CD14-positive monocyte (primary cell): Measurements from ENCODE around the gene DLL4. TPM values are rescaled to one million over a fixed set of nuclear protein-coding genes. Genes with fewer than 3 reads are reported as not detected.

Experiments
- DNase-seq, 3 donors: peaks; one replicate each; pipeline ENCODE4 v3.0.0-alpha.2; 2011 to 2022
- H2AFZ ChIP-seq: 2 replicates; pipeline ENCODE4 v1.6.0; 2012; ENCODE audit warnings: mild to moderate bottlenecking, low read depth, low read length, inconsistent platforms; ENCODE audit not compliant: insufficient read depth, poor library complexity, severe bottlenecking
- H3K27ac ChIP-seq, 2 donors: 1 replicate in 1 of 2; 2 replicates in 1 of 2; pipeline ENCODE4 v1.5.1; 2012 to 2013; ENCODE audit warnings: low read length in 2 of 2, control low read depth in 1 of 2, inconsistent platforms in 1 of 2, low read depth in 1 of 2, mild to moderate bottlenecking in 1 of 2
- H3K27me3 ChIP-seq, 2 donors: one replicate each; pipeline versions ENCODE4 v1.6.0 to v1.6.1; 2011 to 2013; ENCODE audit warnings: low read length in 2 of 2; ENCODE audit not compliant: control insufficient read depth in 2 of 2, insufficient read depth in 2 of 2
- H3K36me3 ChIP-seq, 2 donors: replicated peaks in 1 of 2; 1 replicate in 1 of 2; 2 replicates in 1 of 2; pipeline versions ENCODE4 v1.5.1 to v1.6.1; 2012 to 2013; ENCODE audit warnings: low read length in 2 of 2, control low read depth in 1 of 2, inconsistent platforms in 1 of 2, mild to moderate bottlenecking in 1 of 2; ENCODE audit not compliant: insufficient read depth in 2 of 2, control insufficient read depth in 1 of 2
- H3K4me1 ChIP-seq, 2 donors: 1 replicate in 1 of 2; 2 replicates in 1 of 2; pipeline versions ENCODE4 v1.5.1 to v1.6.1; 2012 to 2013; ENCODE audit warnings: low read length in 2 of 2, control low read depth in 1 of 2, inconsistent platforms in 1 of 2, mild to moderate bottlenecking in 1 of 2, moderate library complexity in 1 of 2; ENCODE audit not compliant: insufficient read depth in 2 of 2, control insufficient read depth in 1 of 2
- H3K4me2 ChIP-seq: replicated peaks from 2 replicates; pipeline ENCODE3; 2012; ENCODE audit warnings: low read length, moderate library complexity, mild to moderate bottlenecking; ENCODE audit not compliant: poor library complexity, severe bottlenecking; ENCODE audit errors: extremely low read depth
- H3K4me3 ChIP-seq, 3 experiments: fragments of 200-600 bp in 1 of 3; sonication (generic) in 1 of 3; replicated peaks in 1 of 3; 1 replicate in 2 of 3; 2 replicates in 1 of 3; pipeline ENCODE4 v1.5.1; 2011 to 2013; ENCODE audit warnings: low read length in 3 of 3, mild to moderate bottlenecking in 3 of 3, control low read depth in 2 of 3, low read depth in 2 of 3, inconsistent platforms in 1 of 3, moderate library complexity in 1 of 3
- H3K79me2 ChIP-seq: 2 replicates; pipeline ENCODE4 v1.6.0; 2012; ENCODE audit warnings: mild to moderate bottlenecking, control low read depth, inconsistent platforms, low read length, moderate library complexity; ENCODE audit not compliant: insufficient read depth
- H3K9ac ChIP-seq: 2 replicates; pipeline ENCODE4 v1.6.0; 2017; ENCODE audit warnings: low read length, mild to moderate bottlenecking; ENCODE audit not compliant: insufficient read depth, poor library complexity, severe bottlenecking
- H3K9me3 ChIP-seq, 2 donors: replicated peaks in 1 of 2; 1 replicate in 1 of 2; 2 replicates in 1 of 2; pipeline versions ENCODE4 v1.5.1 to v1.6.1; 2012 to 2013; ENCODE audit warnings: low read length in 2 of 2, control low read depth in 1 of 2; ENCODE audit not compliant: control insufficient read depth in 1 of 2, insufficient read depth in 1 of 2
- H4K20me1 ChIP-seq: 2 replicates; pipeline ENCODE4 v1.6.0; 2012; ENCODE audit warnings: mild to moderate bottlenecking, low read length, control low read depth, moderate library complexity; ENCODE audit not compliant: insufficient read depth
- H3K27ac Mint-ChIP-seq, 7 donors: one replicate each; pipeline ENCODE4 v1.8.0; 2020; ENCODE audit warnings: mild to moderate bottlenecking in 7 of 7, mixed read lengths in 7 of 7, moderate library complexity in 6 of 7, inconsistent platforms in 2 of 7
- H3K27me3 Mint-ChIP-seq, 3 donors: one replicate each; pipeline ENCODE4 v1.8.0; 2021 to 2022; ENCODE audit warnings: low read depth in 3 of 3, mild to moderate bottlenecking in 3 of 3, mixed read lengths in 3 of 3, moderate library complexity in 3 of 3, inconsistent platforms in 1 of 3
- H3K36me3 Mint-ChIP-seq, 2 donors: one replicate each; pipeline ENCODE4 v1.8.0; 2020; ENCODE audit warnings: mixed read lengths in 2 of 2, inconsistent platforms in 1 of 2, mild to moderate bottlenecking in 1 of 2
- H3K4me1 Mint-ChIP-seq: one replicate; pipeline ENCODE4 v1.8.0; 2020; ENCODE audit warnings: mild to moderate bottlenecking, mixed read lengths
- H3K4me3 Mint-ChIP-seq, 2 donors: one replicate each; pipeline ENCODE4 v1.8.0; 2020; ENCODE audit warnings: mild to moderate bottlenecking in 2 of 2, mixed read lengths in 2 of 2, moderate library complexity in 1 of 2
- H3K9me3 Mint-ChIP-seq, 7 donors: one replicate each; pipeline ENCODE4 v1.8.0; 2020 to 2022; ENCODE audit warnings: mixed read lengths in 7 of 7, mild to moderate bottlenecking in 6 of 7, moderate library complexity in 6 of 7, inconsistent platforms in 2 of 7
- WGBS: methylation state at CpG from one replicate; pipeline ENCODE4 v1.1.5; 2013; ENCODE audit warnings: missing lambda C conversion rate; ENCODE audit not compliant: insufficient coverage; 5-methylcytosine and 5-hydroxymethylcytosine counted together
- intact Hi-C, 2 donors: fragments of 100-400 bp; cut with micrococcal nuclease; formaldehyde crosslinking; loops; one replicate each; pipeline versions ENCODE4 v1.15.0 to v1.15.1; 2023
- polyA plus RNA-seq, 3 donors: library from polyadenylated mRNA; depleted of rRNA in 1 of 3; unstranded in 2 of 3; stranded (reverse) in 1 of 3; fragments of 300-500 nt in 2 of 3; fragments of >200 nt in 1 of 3; fragmentation: Illumina TruSeq in 2 of 3; gene quantifications; 1 replicate in 2 of 3; 2 replicates in 1 of 3; pipeline ENCODE4 v1.2.3, GENCODE V29; 2012 to 2021
- TF ChIP-seq, protein P1 (sequence below): fragments of 200-600 bp; IDR thresholded peaks from one replicate; pipeline ENCODE4 v1.8.0; 2022; ENCODE audit warnings: antibody characterized with exemption, mild to moderate bottlenecking

The DLL4 gene
- polyA plus RNA-seq, 3 donors, result 0.07 TPM; not detected in 2

- Mint-ChIP-seq H3K27ac (no peak overlapping the region), H3K27me3 (peaks cover 87 to 91% (median 90%) of the 10 kb centered on the region in 3 donors), H3K4me1 (peaks cover 52% of the 10 kb centered on the region), H3K9me3 (peaks cover 0 to 40% (median 15%) of the 10 kb centered on the region in 7 donors), H3K4me3 (peak overlapping the region in 1 of 2 donors; percentile 88), H3K36me3 (peaks cover 11 to 15% of the 10 kb centered on the region in 2 donors)
- Histone ChIP-seq H3K79me2 (no peaks in the 10 kb centered on the region), H3K27me3 (peaks cover 56 to 98% of the 10 kb centered on the region in 2 donors), H3K4me1 (peaks cover 48 to 62% of the 10 kb centered on the region in 2 donors), H3K27ac (no peak overlapping the region), H3K4me2 (peak overlapping the region; percentile 69), H2AFZ (no peak overlapping the region), H3K4me3 (peak overlapping the region in 1 of 3 experiments; percentile 66), H3K36me3 (no peaks in the 10 kb centered on the region), H4K20me1 (no peaks in the 10 kb centered on the region), H3K9ac (no peak overlapping the region), H3K9me3 (peaks cover 0 to 47% of the 10 kb centered on the region in 2 donors)
- intact Hi-C loops, result loop anchor here in 1 of 2 donors (2.0 kb wide), 1 partner anchor 17 kb away; no protein-coding TSS in a partner anchor
- TF ChIP-seq, protein P1, sequence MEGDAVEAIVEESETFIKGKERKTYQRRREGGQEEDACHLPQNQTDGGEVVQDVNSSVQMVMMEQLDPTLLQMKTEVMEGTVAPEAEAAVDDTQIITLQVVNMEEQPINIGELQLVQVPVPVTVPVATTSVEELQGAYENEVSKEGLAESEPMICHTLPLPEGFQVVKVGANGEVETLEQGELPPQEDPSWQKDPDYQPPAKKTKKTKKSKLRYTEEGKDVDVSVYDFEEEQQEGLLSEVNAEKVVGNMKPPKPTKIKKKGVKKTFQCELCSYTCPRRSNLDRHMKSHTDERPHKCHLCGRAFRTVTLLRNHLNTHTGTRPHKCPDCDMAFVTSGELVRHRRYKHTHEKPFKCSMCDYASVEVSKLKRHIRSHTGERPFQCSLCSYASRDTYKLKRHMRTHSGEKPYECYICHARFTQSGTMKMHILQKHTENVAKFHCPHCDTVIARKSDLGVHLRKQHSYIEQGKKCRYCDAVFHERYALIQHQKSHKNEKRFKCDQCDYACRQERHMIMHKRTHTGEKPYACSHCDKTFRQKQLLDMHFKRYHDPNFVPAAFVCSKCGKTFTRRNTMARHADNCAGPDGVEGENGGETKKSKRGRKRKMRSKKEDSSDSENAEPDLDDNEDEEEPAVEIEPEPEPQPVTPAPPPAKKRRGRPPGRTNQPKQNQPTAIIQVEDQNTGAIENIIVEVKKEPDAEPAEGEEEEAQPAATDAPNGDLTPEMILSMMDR, result no peak
- no peak for DNase-seq
- WGBS, result under 1% methylated on average over 47 of the region's 68 CpGs
Observed at GRCh38 chr15:40927873-40928806, 1.0 kb upstream of the DLL4 start.

GRCh38 chr15:40929660-40930429 lies 705 bp downstream of the DLL4 start:
- Histone ChIP-seq H4K20me1 (no peaks in the 10 kb centered on the region), H3K27me3 (peaks cover 56 to 83% of the 10 kb centered on the region in 2 donors), H3K36me3 (no peaks in the 10 kb centered on the region), H3K4me1 (peaks cover 53 to 69% of the 10 kb centered on the region in 2 donors), H3K9ac (no peak overlapping the region), H3K9me3 (peaks cover 0 to 46% of the 10 kb centered on the region in 2 donors), H3K27ac (no peak overlapping the region), H3K79me2 (no peaks in the 10 kb centered on the region), H2AFZ (peak overlapping the region; percentile 41), H3K4me2 (peak overlapping the region; percentile 69), H3K4me3 (peak overlapping the region in 2 of 3 experiments; percentile 0 to 66)
- DNase-seq, result peak; percentile 27 to 36 (median 30)
- TF ChIP-seq, protein P1, result no peak
- H3K4me3 Mint-ChIP-seq, result peak overlapping the region; percentile 72 to 93
- 2% methylated on average over 56 of the region's 56 CpGs for WGBS
- H3K4me1 Mint-ChIP-seq, result peaks cover 58% of the 10 kb centered on the region
- H3K27me3 Mint-ChIP-seq, result peaks cover 79 to 88% (median 79%) of the 10 kb centered on the region in 3 donors
- H3K27ac Mint-ChIP-seq, result peak overlapping the region in 2 of 7 donors; percentile 35 to 42
- intact Hi-C loops, result loop anchor here in 1 of 2 donors (2.0 kb wide), 1 partner anchor 19 kb away; no protein-coding TSS in a partner anchor
- H3K9me3 Mint-ChIP-seq, result peaks cover 0 to 40% (median 15%) of the 10 kb centered on the region in 7 donors
- H3K36me3 Mint-ChIP-seq, result peaks cover 10 to 13% of the 10 kb centered on the region in 2 donors
